GM12878 (cell line): Measurements from ENCODE around the gene CTSH. TPM values are rescaled to one million over a fixed set of nuclear protein-coding genes. Genes with fewer than 3 reads are reported as not detected.
A peak's percentile ranks its signal among the peaks of the same experiment; 100 is the strongest.

ENCODE experiments used
- ATAC-seq: fragments of 200-7000 bp; cut with Tn5 transposase; 3 replicates; pipeline ENCODE4 v1.9.1; 2020; ENCODE audit warnings: mild to moderate bottlenecking, moderate library complexity
- BruUV-seq: library from RNA; stranded (reverse); fragments of 400-500 nt; replicated peaks from 2 replicates; lab custom pipeline; 2021; lab: Mats Ljungman, UMichigan
- CTCF ChIA-PET: fragments of 300-600 bp; sonication (Branson Sonifier 250); formaldehyde crosslinking; extraction: SDS; loops from one replicate; lab custom pipeline; 2021; ENCODE audit warnings: inconsistent platforms; lab: Yijun Ruan, JAX
- POLR2A ChIA-PET: fragments of 350-600 bp; formaldehyde crosslinking; extraction: SDS; loops from one replicate; lab custom pipeline; 2021; ENCODE audit warnings: inconsistent platforms; lab: Charles Lee
- RAD21 ChIA-PET: fragments of 300-600 bp; sonication (Branson Sonifier 250); formaldehyde crosslinking; loops from one replicate; lab custom pipeline; 2023; ENCODE audit warnings: antibody characterized with exemption; ENCODE audit not compliant: unreplicated experiment; lab: Charles Lee
- SMC1A ChIA-PET: fragments of 300-600 bp; sonication (Branson Sonifier 250); formaldehyde crosslinking; loops from one replicate; lab custom pipeline; 2023; ENCODE audit not compliant: unreplicated experiment, uncharacterized antibody; lab: Charles Lee
- DNase-seq: peaks from one replicate; pipeline ENCODE4 v3.0.0-alpha.2; 2011; ENCODE audit warnings: low read depth, low spot score
- FAIRE-seq: peaks from 3 replicates; lab custom pipeline; 2011; peaks lifted over from hg19 to GRCh38; lab: Jason Lieb, UNC
- H2AFZ ChIP-seq: 2 replicates; pipeline ENCODE4 v1.6.0; 2011; ENCODE audit warnings: low read depth, low read length, control low read depth; ENCODE audit not compliant: control insufficient read depth
- H3K27ac ChIP-seq: 2 replicates; pipeline ENCODE4 v1.5.1; 2011; ENCODE audit warnings: control low read depth; ENCODE audit not compliant: control insufficient read depth, insufficient read depth
- H3K27me3 ChIP-seq, 2 experiments: replicated peaks in 1 of 2; 2 replicates each; pipeline versions ENCODE4 v1.6.0 to v1.6.1; 2011; ENCODE audit warnings: low read length in 1 of 2; ENCODE audit not compliant: control insufficient read depth in 2 of 2, insufficient read depth in 2 of 2
- H3K36me3 ChIP-seq, 2 experiments: 2 replicates each; pipeline ENCODE4 v1.5.1; 2011; ENCODE audit warnings: low read length in 1 of 2; ENCODE audit not compliant: control insufficient read depth in 2 of 2, insufficient read depth in 2 of 2
- H3K4me1 ChIP-seq: 2 replicates; pipeline ENCODE4 v1.6.1; 2011; ENCODE audit warnings: mild to moderate bottlenecking, low read length, moderate library complexity, mixed read lengths; ENCODE audit not compliant: control insufficient read depth, insufficient read depth
- H3K4me2 ChIP-seq: 2 replicates; pipeline ENCODE4 v1.6.0; 2011; ENCODE audit warnings: control low read depth; ENCODE audit not compliant: control insufficient read depth, insufficient read depth
- H3K4me3 ChIP-seq: fragments of 200-600 bp; sonication (generic); 2 replicates; pipeline ENCODE4 v1.5.1; 2016
- H3K79me2 ChIP-seq: 2 replicates; pipeline ENCODE4 v1.6.0; 2011; ENCODE audit warnings: low read length; ENCODE audit not compliant: control insufficient read depth, insufficient read depth
- H3K9ac ChIP-seq: 2 replicates; pipeline ENCODE4 v1.8.0; 2011; ENCODE audit warnings: low read length, control low read depth, mixed read lengths; ENCODE audit not compliant: control insufficient read depth, insufficient read depth
- H3K9me3 ChIP-seq: replicated peaks from 3 replicates; pipeline ENCODE4 v1.5.1; 2011; ENCODE audit warnings: mild to moderate bottlenecking, low read length; ENCODE audit not compliant: control insufficient read depth, insufficient read depth
- H4K20me1 ChIP-seq: 2 replicates; pipeline ENCODE4 v1.6.0; 2011; ENCODE audit not compliant: control insufficient read depth, insufficient read depth
- BMI1 ChIP-seq: fragments of 450-650 bp; IDR thresholded peaks from 2 replicates; pipeline ENCODE4 v1.6.1; 2016; ENCODE audit warnings: mild to moderate bottlenecking, moderate library complexity, borderline replicate concordance
- CHD2 ChIP-seq: IDR thresholded peaks from 2 replicates; pipeline ENCODE4 v1.6.1; 2011; ENCODE audit warnings: low read depth, low read length, improper control_type of control experiment, borderline replicate concordance
- FOS ChIP-seq: IDR thresholded peaks from 3 replicates; pipeline ENCODE4 v1.6.1; 2011; ENCODE audit warnings: borderline replicate concordance; ENCODE audit not compliant: insufficient read length; ENCODE audit errors: extremely low read depth
- GATAD2B ChIP-seq: fragments of 450-650 bp; conservative IDR thresholded peaks from 2 replicates; pipeline ENCODE4 v1.6.1; 2017; ENCODE audit warnings: low read depth, mild to moderate bottlenecking, moderate library complexity
- IKZF1 ChIP-seq: fragments of 450-650 bp; conservative IDR thresholded peaks from 2 replicates; pipeline ENCODE4 v1.6.1; 2017; ENCODE audit warnings: antibody characterized with exemption, mild to moderate bottlenecking
- MYC ChIP-seq: IDR thresholded peaks from 2 replicates; pipeline ENCODE4 v1.6.1; 2011; ENCODE audit warnings: mild to moderate bottlenecking, low read length, moderate library complexity, inconsistent platforms; ENCODE audit not compliant: insufficient read depth, insufficient replicate concordance, insufficient read length, severe bottlenecking
- PAX5 ChIP-seq: IDR thresholded peaks from 2 replicates; pipeline ENCODE4 v1.6.1; 2011; ENCODE audit warnings: low read depth, low read length, borderline replicate concordance
- RB1 ChIP-seq: fragments of 450-650 bp; formaldehyde crosslinking; IDR thresholded peaks from 2 replicates; pipeline ENCODE4 v1.6.1; 2017; ENCODE audit warnings: mild to moderate bottlenecking, borderline replicate concordance
- RCOR1 ChIP-seq: conservative IDR thresholded peaks from 2 replicates; pipeline ENCODE4 v1.6.1; 2012; ENCODE audit warnings: low read depth, low read length, improper control_type of control experiment
- SMAD5 ChIP-seq: IDR thresholded peaks from 2 replicates; pipeline ENCODE4 v1.6.1; 2016; ENCODE audit warnings: antibody characterized with exemption, low read depth
- SPI1 ChIP-seq: IDR thresholded peaks from 2 replicates; pipeline ENCODE4 v1.6.1; 2011; ENCODE audit warnings: low read depth, mild to moderate bottlenecking, low read length, moderate library complexity, borderline replicate concordance; ENCODE audit not compliant: insufficient read depth
- SRF ChIP-seq, 2 experiments: IDR thresholded peaks; 2 replicates each; pipeline ENCODE4 v1.6.1; 2011; ENCODE audit warnings: low read depth in 2 of 2, low read length in 2 of 2, mild to moderate bottlenecking in 1 of 2, moderate library complexity in 1 of 2
- STAT1 ChIP-seq: fragments of 450-650 bp; conservative IDR thresholded peaks from 2 replicates; pipeline ENCODE4 v1.6.1; 2014; ENCODE audit warnings: antibody characterized with exemption, mild to moderate bottlenecking
- SUPT20H ChIP-seq: IDR thresholded peaks from 2 replicates; pipeline ENCODE4 v1.6.1; 2011; ENCODE audit warnings: low read depth, mild to moderate bottlenecking, low read length, moderate library complexity, borderline replicate concordance; ENCODE audit not compliant: control insufficient read depth
- TBL1XR1 ChIP-seq: IDR thresholded peaks from 2 replicates; pipeline ENCODE4 v1.6.1; 2012; ENCODE audit warnings: low read depth, low read length, improper control_type of control experiment
- YY1 ChIP-seq: IDR thresholded peaks from 2 replicates; pipeline ENCODE4 v1.6.1; 2011; ENCODE audit warnings: low read depth, mild to moderate bottlenecking, low read length
- ZBED1 ChIP-seq: IDR thresholded peaks from 2 replicates; pipeline ENCODE4 v1.6.1; 2016; ENCODE audit warnings: borderline replicate concordance
- ZNF687 ChIP-seq: fragments of 450-650 bp; IDR thresholded peaks from 2 replicates; pipeline ENCODE4 v1.6.1; 2017; ENCODE audit warnings: mild to moderate bottlenecking, moderate library complexity
- WGBS: methylation state at CpG from one replicate; pipeline ENCODE4 v1.1.6; 2016; ENCODE audit warnings: low lambda C conversion rate; ENCODE audit not compliant: insufficient replicate concordance, insufficient coverage; ENCODE audit errors: missing lambda C conversion rate; 5-methylcytosine and 5-hydroxymethylcytosine counted together
- in situ Hi-C: fragments of 300-500 bp; cut with MboI; formaldehyde crosslinking; loops from 9 replicates; pipeline ENCODE4 v1.14.3; 2018; ENCODE audit warnings: mixed read lengths
- intact Hi-C: fragments of 100-400 bp; cut with micrococcal nuclease; formaldehyde crosslinking; loops from one replicate; pipeline ENCODE4 v1.14.2; 2022; ENCODE audit not compliant: unreplicated experiment
- polyA plus RNA-seq, 11 experiments: library from polyadenylated mRNA; depleted of rRNA in 4 of 11; unstranded in 6 of 11; stranded (reverse) in 5 of 11; fragments of >200 nt; fragmentation: Nextera tagmentation in 4 of 11; fragmentation: Illumina TruSeq in 1 of 11; extraction: Ambion mirVana in 4 of 11; extraction: Trizol in 1 of 11; gene quantifications; 1 replicate in 1 of 11; 2 replicates in 10 of 11; pipeline versions ENCODE4 v1.2.1 to v1.2.3, GENCODE V29; 2011 to 2016; ENCODE audit warnings: inconsistent platforms in 2 of 11, missing spikeins in 2 of 11, low read depth in 1 of 11
- total RNA-seq, 4 experiments: library from RNA; depleted of rRNA in 3 of 4; stranded (reverse); fragments of >200 nt in 3 of 4; fragmentation: Illumina TruSeq in 1 of 4; extraction: Trizol in 1 of 4; gene quantifications; 2 replicates each; pipeline versions ENCODE4 v1.2.1 to v1.2.3, GENCODE V29; 2013 to 2021

CTSH gene
- total and polyA plus RNA-seq, 10 of the 15 experiments (the other 5 are each of a cell fraction or from before 2014, with no cell fraction given), result 30.2 to 1,212 (median 519) TPM

- TF ChIP-seq ZNF687 (peak; percentile 90), YY1 (peak; percentile 80), MYC (peak; percentile 89), RCOR1 (0 out of 2 replicates have a peak, but pooled peaks have one; percentile 39)
Measured at GRCh38 chr15:78979456-78980320, 34.8 kb upstream of the CTSH start (continued).

GRCh38 chr15:78978601-78979179 is 33.8 kb upstream of the CTSH start:
- H3K4me3 ChIP-seq, result peak overlapping the region; percentile 69
- POLR2A ChIA-PET, result interaction anchor here (0.6 to 4.3 kb wide), 11 partner anchors 9 to 133 kb away, joined by 3 to 40 read pairs (median 5); partner anchors contain the start of gene CTSH
- H2AFZ ChIP-seq, result peak overlapping the region; percentile 59
- H3K4me2 ChIP-seq, result peak overlapping the region; percentile 85
- H3K36me3 ChIP-seq, result no peaks in the 10 kb centered on the region
- peak; percentile 36 for DNase-seq
- peak; percentile 24 for ATAC-seq
- peaks cover 49% of the 10 kb centered on the region for H3K4me1 ChIP-seq
- H4K20me1 ChIP-seq, result no peaks in the 10 kb centered on the region
- no peaks in the 10 kb centered on the region; the same call in 2 of the 3 replicates for H3K9me3 ChIP-seq
- in situ Hi-C loops, result loop anchor here (25.0 kb wide), 1 partner anchor 816 kb away; no protein-coding TSS in a partner anchor
- peak overlapping the region; percentile 81 for H3K9ac ChIP-seq
- CTCF ChIA-PET, result interaction anchor here (1.1 to 8.9 kb wide), 25 partner anchors 9 to 205 kb away, joined by 3 to 127 read pairs (median 10); partner anchors contain the start of genes CTSH and MORF4L1
- H3K27ac ChIP-seq, result peak overlapping the region; percentile 96
- SMC1A ChIA-PET, result interaction anchor here (0.7 to 8.8 kb wide), 21 partner anchors 10 to 206 kb away, joined by 3 to 91 read pairs (median 6); partner anchors contain the start of gene CTSH
- intact Hi-C loops, result loop anchor here (2.0 kb wide), 1 partner anchor 26 kb away; no protein-coding TSS in a partner anchor
- BruUV-seq, result no TSS peak
- peaks cover 28% of the 10 kb centered on the region for H3K79me2 ChIP-seq
- FAIRE-seq, result no peak
- no peaks in the 10 kb centered on the region for H3K27me3 ChIP-seq
- RAD21 ChIA-PET, result interaction anchor here (0.9 to 6.5 kb wide), 15 partner anchors 10 to 206 kb away, joined by 3 to 75 read pairs (median 9); partner anchors contain the start of gene CTSH
- WGBS, result 24% methylated on average over 19 of the region's 19 CpGs
- TF ChIP-seq RB1 (no peak), IKZF1 (peak; percentile 41), CHD2 (no peak), STAT1 (no peak), PAX5 (no peak), ZBED1 (no peak), TBL1XR1 (no peak), SMAD5 (no peak), GATAD2B (peak; percentile 28; the same call in 1 of the 2 replicates), SPI1 (no peak), SRF (IDR thresholded peaks at IDR 0.05; ENCODE audit: low read depth in 2 of 2, low read length in 2 of 2) (no peak), SUPT20H (no peak), BMI1 (no peak), FOS (no peak)
